HepG2 (cell line): ENCODE results near the gene FBXO2. TPM values are rescaled to one million over a fixed set of nuclear protein-coding genes. Genes with fewer than 3 reads are reported as not detected.
A peak's percentile ranks its signal among the peaks of the same experiment; 100 is the strongest.

Experiments used
- DBP ChIP-seq: sonication (generic); formaldehyde crosslinking; IDR thresholded peaks from 2 replicates; pipeline ENCODE4 v1.4.0; 2020; ENCODE audit warnings: missing genetic modification reagents; ENCODE audit errors: not compliant biosample characterization
- MXI1 ChIP-seq: IDR thresholded peaks from 3 replicates; pipeline ENCODE4 v1.6.1; 2012; ENCODE audit warnings: low read depth, low read length, inconsistent platforms, borderline replicate concordance
- SSRP1 ChIP-seq: IDR thresholded peaks from 2 replicates; pipeline ENCODE4 v1.6.1; 2016; ENCODE audit warnings: control low read depth
- XRCC5 ChIP-seq: fragments of 200-400 bp; formaldehyde crosslinking; optimal IDR thresholded peaks from 2 replicates; pipeline ENCODE3; 2017; ENCODE audit warnings: mild to moderate bottlenecking, low read length
- ZNF142 ChIP-seq: sonication (generic); formaldehyde crosslinking; IDR thresholded peaks from 2 replicates; pipeline ENCODE4 v1.4.0; 2020; ENCODE audit warnings: missing genetic modification reagents
- ZNF160 ChIP-seq: sonication (generic); formaldehyde crosslinking; IDR thresholded peaks from 2 replicates; pipeline ENCODE4 v1.8.0; 2022; ENCODE audit warnings: mild to moderate bottlenecking, inconsistent platforms, missing genetic modification reagents
- ZNF512 ChIP-seq: sonication (generic); formaldehyde crosslinking; IDR thresholded peaks from 2 replicates; pipeline ENCODE4 v1.4.0; 2020; ENCODE audit warnings: mild to moderate bottlenecking, missing genetic modification reagents
- polyA plus RNA-seq, 8 experiments: library from polyadenylated mRNA; depleted of rRNA in 3 of 8; stranded (reverse) in 7 of 8; unstranded in 1 of 8; fragments of >200 nt; fragmentation: Illumina TruSeq in 4 of 8; extraction: Trizol in 4 of 8; gene quantifications; 2 replicates each; pipeline versions ENCODE4 v1.2.1 to v1.2.3, GENCODE V29; 2011 to 2016; ENCODE audit warnings: low read depth in 4 of 8, missing spikeins in 1 of 8, mixed read lengths in 1 of 8; ENCODE audit not compliant: insufficient read depth in 1 of 8
- total RNA-seq, 5 experiments: library from RNA; depleted of rRNA; stranded (reverse); fragments of >200 nt; fragmentation: Illumina TruSeq; extraction: Trizol; gene quantifications; 2 replicates each; pipeline ENCODE4 v1.2.3, GENCODE V29; 2016; ENCODE audit warnings: low read depth in 1 of 5

The FBXO2 gene
- total and polyA plus RNA-seq, 2 of the 13 experiments (the other 11 are each of a cell fraction or from before 2014, with no cell fraction given): 79.3 to 112 TPM

GRCh38 chr1:11645670-11646265 is 8.5 kb downstream of the FBXO2 start (continued):
- peak; percentile 36; the same call in 1 of the 2 replicates for TF ChIP-seq SSRP1 (CRISPR knock-in tag)
- TF ChIP-seq DBP (CRISPR knock-in tag): no peak
- peak; percentile 52 for TF ChIP-seq XRCC5
- TF ChIP-seq ZNF160: no peak
- TF ChIP-seq MXI1: peak; percentile 36; the same call in 1 of the 3 replicates
- TF ChIP-seq ZNF142 (CRISPR knock-in tag): no peak
- TF ChIP-seq ZNF512: no peak
